Suprapubic skin (tissue), 3 donors: ENCODE measurements around the gene SEMA6A.

ENCODE experiments used
- CTCF ChIP-seq, 2 donors: fragments of 200-600 bp in 1 of 2; fragments of 450-650 bp in 1 of 2; sonication (generic) in 1 of 2; IDR thresholded peaks; one replicate each; pipeline ENCODE4 v1.5.1; 2016 to 2019; ENCODE audit warnings: antibody characterized with exemption in 2 of 2, mild to moderate bottlenecking in 1 of 2, moderate library complexity in 1 of 2
- POLR2A ChIP-seq, 2 donors: fragments of 450-650 bp; IDR thresholded peaks; one replicate each; pipeline ENCODE4 v1.6.1; 2017; ENCODE audit warnings: antibody characterized with exemption in 2 of 2, mild to moderate bottlenecking in 2 of 2, moderate library complexity in 2 of 2

GRCh38 chr5:116598911-116599310, 24.3 kb upstream of the SEMA6A start:
- TF ChIP-seq CTCF (IDR thresholded peaks at IDR 0.05), result no peak
- no peak for TF ChIP-seq POLR2A (IDR thresholded peaks at IDR 0.05)
